Peyer's patch (tissue), 4 donors: Measurements from ENCODE around the gene NCKAP5L. TPM values are rescaled to one million over a fixed set of nuclear protein-coding genes. Genes with fewer than 3 reads are reported as not detected.
A peak's percentile ranks its signal among the peaks of the same experiment; 100 is the strongest.

Experiments
- DNase-seq, 3 donors: peaks; one replicate each; pipeline ENCODE4 v3.0.0-alpha.2; 2017 to 2019
- H3K27ac ChIP-seq, 4 donors: fragments of 200-600 bp; sonication (generic); one replicate each; pipeline ENCODE4 v1.5.1; 2016 to 2019
- H3K27me3 ChIP-seq, 2 donors: fragments of 200-600 bp; sonication (generic); one replicate each; pipeline ENCODE4 v1.5.1; 2019
- H3K36me3 ChIP-seq, 3 donors: fragments of 200-600 bp; sonication (generic); one replicate each; pipeline ENCODE4 v1.5.1; 2016 to 2019
- H3K4me1 ChIP-seq, 4 donors: fragments of 200-600 bp; sonication (generic); one replicate each; pipeline ENCODE4 v1.5.1; 2016 to 2019
- H3K4me3 ChIP-seq, 4 donors: fragments of 200-600 bp; sonication (generic); 1 replicate in 3 of 4; 2 replicates in 1 of 4; pipeline ENCODE4 v1.5.1; 2016 to 2019; ENCODE audit warnings: mild to moderate bottlenecking in 1 of 4
- H3K9me3 ChIP-seq, 4 donors: fragments of 200-600 bp; sonication (generic); one replicate each; pipeline ENCODE4 v1.5.1; 2016 to 2019; ENCODE audit warnings: mild to moderate bottlenecking in 1 of 4
- POLR2A ChIP-seq, 2 donors: fragments of 450-650 bp; IDR thresholded peaks; one replicate each; pipeline ENCODE4 v1.5.1; 2017; ENCODE audit warnings: antibody characterized with exemption in 2 of 2, mild to moderate bottlenecking in 2 of 2, moderate library complexity in 2 of 2
- total RNA-seq, 4 donors: library from RNA; depleted of rRNA; stranded (reverse); fragments of >200 nt; gene quantifications; one replicate each; pipeline ENCODE4 v1.1.0, GENCODE V29; 2016
- TF ChIP-seq, protein P1 (sequence below), 6 experiments: fragments of 450-650 bp in 4 of 6; fragments of 200-600 bp in 2 of 6; sonication (generic) in 1 of 6; IDR thresholded peaks; one replicate each; pipeline ENCODE4 v1.5.1; 2017 to 2019; ENCODE audit warnings: antibody characterized with exemption in 6 of 6, mild to moderate bottlenecking in 3 of 6, moderate library complexity in 1 of 6

NCKAP5L gene, protein sequence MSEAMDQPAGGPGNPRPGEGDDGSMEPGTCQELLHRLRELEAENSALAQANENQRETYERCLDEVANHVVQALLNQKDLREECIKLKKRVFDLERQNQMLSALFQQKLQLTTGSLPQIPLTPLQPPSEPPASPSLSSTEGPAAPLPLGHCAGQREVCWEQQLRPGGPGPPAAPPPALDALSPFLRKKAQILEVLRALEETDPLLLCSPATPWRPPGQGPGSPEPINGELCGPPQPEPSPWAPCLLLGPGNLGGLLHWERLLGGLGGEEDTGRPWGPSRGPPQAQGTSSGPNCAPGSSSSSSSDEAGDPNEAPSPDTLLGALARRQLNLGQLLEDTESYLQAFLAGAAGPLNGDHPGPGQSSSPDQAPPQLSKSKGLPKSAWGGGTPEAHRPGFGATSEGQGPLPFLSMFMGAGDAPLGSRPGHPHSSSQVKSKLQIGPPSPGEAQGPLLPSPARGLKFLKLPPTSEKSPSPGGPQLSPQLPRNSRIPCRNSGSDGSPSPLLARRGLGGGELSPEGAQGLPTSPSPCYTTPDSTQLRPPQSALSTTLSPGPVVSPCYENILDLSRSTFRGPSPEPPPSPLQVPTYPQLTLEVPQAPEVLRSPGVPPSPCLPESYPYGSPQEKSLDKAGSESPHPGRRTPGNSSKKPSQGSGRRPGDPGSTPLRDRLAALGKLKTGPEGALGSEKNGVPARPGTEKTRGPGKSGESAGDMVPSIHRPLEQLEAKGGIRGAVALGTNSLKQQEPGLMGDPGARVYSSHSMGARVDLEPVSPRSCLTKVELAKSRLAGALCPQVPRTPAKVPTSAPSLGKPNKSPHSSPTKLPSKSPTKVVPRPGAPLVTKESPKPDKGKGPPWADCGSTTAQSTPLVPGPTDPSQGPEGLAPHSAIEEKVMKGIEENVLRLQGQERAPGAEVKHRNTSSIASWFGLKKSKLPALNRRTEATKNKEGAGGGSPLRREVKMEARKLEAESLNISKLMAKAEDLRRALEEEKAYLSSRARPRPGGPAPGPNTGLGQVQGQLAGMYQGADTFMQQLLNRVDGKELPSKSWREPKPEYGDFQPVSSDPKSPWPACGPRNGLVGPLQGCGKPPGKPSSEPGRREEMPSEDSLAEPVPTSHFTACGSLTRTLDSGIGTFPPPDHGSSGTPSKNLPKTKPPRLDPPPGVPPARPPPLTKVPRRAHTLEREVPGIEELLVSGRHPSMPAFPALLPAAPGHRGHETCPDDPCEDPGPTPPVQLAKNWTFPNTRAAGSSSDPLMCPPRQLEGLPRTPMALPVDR (N-terminal part only)
- total RNA-seq = 10 to 100 TPM in 1 of 4 donors, 1 to 10 TPM in 3; 3.3 to 16.5 (median 7.5) TPM

DNA sequence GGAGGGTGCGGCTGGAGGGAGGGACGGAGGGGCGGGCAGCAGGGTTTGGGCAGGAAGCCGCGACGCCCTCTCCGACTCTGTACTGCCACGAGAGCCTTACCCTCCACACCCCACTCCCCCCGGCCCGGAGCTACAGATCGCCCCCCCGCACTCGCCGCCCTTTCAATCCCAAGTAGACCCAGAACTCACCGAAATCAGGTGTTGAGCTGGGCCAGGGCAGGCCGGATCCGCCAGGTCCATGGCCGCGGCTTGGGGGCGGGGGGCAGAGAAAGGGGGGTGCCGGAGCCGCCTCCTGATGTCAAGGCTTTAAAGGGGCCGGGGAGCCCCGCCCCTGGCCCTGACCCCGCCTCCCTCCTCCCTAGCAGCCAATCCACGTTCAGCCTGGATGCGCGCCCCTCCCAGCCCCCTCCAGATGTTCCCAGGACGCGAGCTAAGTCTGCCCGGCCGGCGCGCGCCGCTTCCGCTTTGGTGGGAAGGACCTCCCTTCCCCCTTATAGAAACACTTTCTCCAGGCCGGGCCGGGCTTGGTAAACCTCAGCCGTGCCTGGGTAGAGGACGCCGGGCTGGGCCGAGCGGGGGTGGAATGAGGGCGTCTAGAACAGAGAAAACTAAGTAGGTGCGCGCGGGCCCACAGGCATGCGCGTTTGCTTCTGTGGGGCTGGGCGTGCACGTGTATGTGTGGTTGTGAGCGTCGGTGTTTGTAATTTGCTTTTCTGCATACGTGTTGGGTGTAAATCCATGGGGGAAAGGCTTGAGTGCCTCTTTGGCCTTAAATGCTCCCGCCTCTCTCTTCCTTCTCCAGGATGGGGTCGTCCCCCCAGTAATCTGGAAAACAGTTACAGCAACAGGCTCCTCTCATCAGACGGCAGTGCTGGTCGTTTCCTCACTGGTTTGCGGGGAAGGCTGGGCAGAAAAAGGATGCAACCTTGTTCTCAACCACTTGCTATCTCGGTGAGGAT, at the start of gene NCKAP5L:
Gene NCKAP5L, minus strand, starts transcription at position 281 of the 959 bp plus-strand sequence. CDS start 24,369 bp downstream, outside the sequence.
- Histone ChIP-seq H3K27ac (peak within 1 kb of the TSS; percentile 77 to 89 (median 85)), H3K36me3 (no peaks in the 10 kb centered on the region), H3K27me3 (no peaks in the 10 kb centered on the region), H3K4me3 (peak within 1 kb of the TSS; percentile 75 to 80 (median 78)), H3K4me1 (peaks cover 0 to 48% (median 0%) of the 10 kb centered on the region in 4 donors), H3K9me3 (no peaks in the 10 kb centered on the region)
- TF ChIP-seq POLR2A (IDR thresholded peaks at IDR 0.05) = peak in 1 of 2 donors; percentile 28
- TF ChIP-seq, protein P1, sequence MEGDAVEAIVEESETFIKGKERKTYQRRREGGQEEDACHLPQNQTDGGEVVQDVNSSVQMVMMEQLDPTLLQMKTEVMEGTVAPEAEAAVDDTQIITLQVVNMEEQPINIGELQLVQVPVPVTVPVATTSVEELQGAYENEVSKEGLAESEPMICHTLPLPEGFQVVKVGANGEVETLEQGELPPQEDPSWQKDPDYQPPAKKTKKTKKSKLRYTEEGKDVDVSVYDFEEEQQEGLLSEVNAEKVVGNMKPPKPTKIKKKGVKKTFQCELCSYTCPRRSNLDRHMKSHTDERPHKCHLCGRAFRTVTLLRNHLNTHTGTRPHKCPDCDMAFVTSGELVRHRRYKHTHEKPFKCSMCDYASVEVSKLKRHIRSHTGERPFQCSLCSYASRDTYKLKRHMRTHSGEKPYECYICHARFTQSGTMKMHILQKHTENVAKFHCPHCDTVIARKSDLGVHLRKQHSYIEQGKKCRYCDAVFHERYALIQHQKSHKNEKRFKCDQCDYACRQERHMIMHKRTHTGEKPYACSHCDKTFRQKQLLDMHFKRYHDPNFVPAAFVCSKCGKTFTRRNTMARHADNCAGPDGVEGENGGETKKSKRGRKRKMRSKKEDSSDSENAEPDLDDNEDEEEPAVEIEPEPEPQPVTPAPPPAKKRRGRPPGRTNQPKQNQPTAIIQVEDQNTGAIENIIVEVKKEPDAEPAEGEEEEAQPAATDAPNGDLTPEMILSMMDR (IDR thresholded peaks at IDR 0.05) = no peak
- peak; percentile 94 to 98 (median 95) for DNase-seq

DNA sequence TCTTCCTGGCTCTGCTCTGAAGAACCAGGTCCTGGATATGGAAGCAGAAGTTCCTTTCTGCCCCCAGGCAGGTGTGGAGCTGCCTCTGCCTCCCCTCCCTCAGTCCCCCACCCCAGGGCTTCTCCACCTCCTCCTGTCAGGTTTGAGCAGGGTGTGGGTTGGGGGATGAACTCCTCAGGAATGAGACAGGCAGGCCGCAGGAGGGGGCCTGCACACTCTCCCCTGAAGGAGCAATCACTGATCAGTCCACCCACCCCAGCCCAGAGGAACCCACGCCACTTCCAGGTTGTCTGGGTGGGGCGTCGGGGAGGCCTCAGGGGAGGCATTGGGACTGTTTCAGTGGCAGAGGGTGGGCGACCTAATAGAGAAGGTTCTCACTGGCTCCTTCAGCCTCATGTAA, 48.9 kb upstream of the NCKAP5L start:
- no peak overlapping the region for H3K4me3 ChIP-seq
- no peak for TF ChIP-seq POLR2A (IDR thresholded peaks at IDR 0.05)
- TF ChIP-seq, protein P1 (IDR thresholded peaks at IDR 0.05) = no peak
- H3K27ac ChIP-seq = no peak overlapping the region
- no peak for DNase-seq
- H3K4me1 ChIP-seq = no peaks in the 10 kb centered on the region
- H3K36me3 ChIP-seq = no peaks in the 10 kb centered on the region
- H3K9me3 ChIP-seq = no peaks in the 10 kb centered on the region
- H3K27me3 ChIP-seq = no peaks in the 10 kb centered on the region

DNA sequence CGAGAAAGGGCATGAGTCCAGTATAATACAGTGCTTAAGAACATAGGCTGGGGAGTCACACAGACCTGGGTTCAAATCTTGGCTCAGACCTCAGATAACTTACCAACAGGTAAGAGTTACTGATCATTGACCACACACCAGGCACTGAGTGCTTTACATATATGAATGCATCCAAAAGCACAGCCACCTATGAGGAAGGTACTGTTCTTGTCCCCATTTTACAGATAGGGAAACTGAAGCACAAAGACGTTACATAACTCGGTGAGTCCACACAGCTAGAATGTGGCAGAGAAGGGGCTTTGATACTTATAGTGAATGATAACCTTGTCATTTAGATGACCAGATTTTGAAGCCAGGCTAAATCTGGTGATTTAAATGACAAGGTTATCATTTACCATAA, 47.9 kb upstream of the NCKAP5L start:
- H3K4me3 ChIP-seq = no peak overlapping the region
- TF ChIP-seq, protein P1 (IDR thresholded peaks at IDR 0.05) = no peak
- no peak for TF ChIP-seq POLR2A (IDR thresholded peaks at IDR 0.05)
- no peak overlapping the region for H3K27ac ChIP-seq
- no peaks in the 10 kb centered on the region for H3K36me3 ChIP-seq
- H3K27me3 ChIP-seq = no peaks in the 10 kb centered on the region
- no peaks in the 10 kb centered on the region for H3K4me1 ChIP-seq
- H3K9me3 ChIP-seq = no peaks in the 10 kb centered on the region
- DNase-seq = peak in 1 of 3 donors; percentile 8

DNA sequence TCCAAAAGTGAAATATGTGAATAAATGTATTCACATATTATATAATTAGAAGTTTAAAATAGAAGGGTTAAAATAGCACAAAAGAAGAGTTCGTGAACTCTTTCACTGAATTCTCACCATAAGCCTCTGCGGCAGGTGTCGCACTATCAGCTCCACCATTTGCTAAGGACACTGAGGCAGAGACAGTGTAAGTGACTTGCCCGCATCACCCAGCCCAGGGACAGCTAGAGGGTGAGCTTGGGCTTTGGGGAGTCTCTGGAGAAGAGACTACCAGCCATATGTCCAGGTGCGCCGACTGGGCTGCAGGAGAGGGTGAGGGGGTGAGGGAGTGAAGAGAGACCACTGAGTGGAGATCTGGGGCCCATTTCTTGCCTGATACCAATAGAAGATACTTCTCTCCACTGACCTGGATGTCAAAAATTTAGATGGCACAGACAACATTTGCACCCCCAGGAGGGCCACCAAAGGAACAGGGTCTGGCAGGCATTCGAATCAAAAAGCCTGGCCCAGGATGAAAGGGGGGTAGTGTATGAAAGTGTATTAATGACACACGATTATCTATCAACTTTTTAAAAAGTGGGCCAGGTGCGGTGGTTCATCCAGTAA, 47.0 kb upstream of the NCKAP5L start:
- DNase-seq = peak in 1 of 3 donors; percentile 27
- no peak overlapping the region for H3K4me3 ChIP-seq
- no peaks in the 10 kb centered on the region for H3K9me3 ChIP-seq
- no peaks in the 10 kb centered on the region for H3K36me3 ChIP-seq
- no peak for TF ChIP-seq POLR2A (IDR thresholded peaks at IDR 0.05)
- TF ChIP-seq, protein P1 (IDR thresholded peaks at IDR 0.05) = no peak
- no peaks in the 10 kb centered on the region for H3K27me3 ChIP-seq
- H3K27ac ChIP-seq = no peak overlapping the region
- H3K4me1 ChIP-seq = no peaks in the 10 kb centered on the region
